Activated naive CD8-positive, alpha-beta T cell treated with anti-CD3 and anti-CD28 coated beads, Interleukin-2, amount 50 U/mL, for 16 hours (primary cell): ENCODE results near the gene GULP1.
"Not testable (repeated sequence)": the region's sequence is repeated elsewhere in the genome, so short reads cannot be mapped to it uniquely, and the experiment has no call there.

Source experiments
- DNase-seq: peaks from one replicate; pipeline ENCODE4 v3.0.0-alpha.2; 2020; ENCODE audit warnings: low read depth, low spot score

Gene GULP1

DNA sequence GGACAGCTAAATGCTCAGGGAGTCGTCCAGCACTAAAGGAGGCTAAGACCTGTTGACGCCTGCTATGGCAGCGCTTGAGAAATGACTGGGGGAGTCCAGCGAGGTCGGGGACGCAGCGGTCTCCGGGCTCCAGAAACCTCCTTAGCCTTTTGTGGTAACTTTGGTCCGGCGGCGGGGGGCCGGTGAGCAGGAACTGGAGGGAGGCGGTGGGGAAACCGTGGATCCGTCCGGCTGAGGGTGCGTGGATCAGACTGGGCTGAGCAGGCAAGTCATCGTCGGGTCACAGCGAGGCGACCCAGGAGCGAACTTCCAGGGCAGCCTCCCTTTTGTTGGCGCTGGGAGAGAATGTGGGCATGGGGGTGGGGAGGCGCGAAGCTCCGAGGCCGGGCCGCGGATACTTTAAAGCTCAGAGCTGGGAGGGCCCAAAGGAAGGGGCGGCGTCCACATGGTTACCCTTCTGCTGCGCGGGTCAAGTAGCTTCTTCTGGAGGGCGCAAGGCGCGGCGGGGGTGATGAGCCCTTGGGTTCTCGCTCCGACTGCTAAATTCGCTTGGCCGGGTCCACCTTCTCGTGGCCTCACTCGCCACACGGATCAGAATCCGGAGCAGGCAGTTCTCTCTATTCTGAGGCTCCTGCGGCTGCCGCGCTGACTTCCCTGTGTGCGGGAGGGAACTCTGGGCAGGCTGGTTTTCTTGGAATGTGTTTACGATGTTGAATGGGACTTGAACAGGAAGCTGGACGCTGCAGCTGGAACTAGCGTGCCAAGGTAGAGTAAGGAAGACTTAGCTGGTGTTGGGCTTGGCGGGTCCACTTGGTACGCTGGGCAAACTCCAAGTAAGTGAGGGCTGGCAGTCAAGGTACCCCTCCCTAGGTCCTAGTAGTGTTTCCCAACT is 920 bp downstream of the GULP1 start:
- DNase-seq = no peak

DNA sequence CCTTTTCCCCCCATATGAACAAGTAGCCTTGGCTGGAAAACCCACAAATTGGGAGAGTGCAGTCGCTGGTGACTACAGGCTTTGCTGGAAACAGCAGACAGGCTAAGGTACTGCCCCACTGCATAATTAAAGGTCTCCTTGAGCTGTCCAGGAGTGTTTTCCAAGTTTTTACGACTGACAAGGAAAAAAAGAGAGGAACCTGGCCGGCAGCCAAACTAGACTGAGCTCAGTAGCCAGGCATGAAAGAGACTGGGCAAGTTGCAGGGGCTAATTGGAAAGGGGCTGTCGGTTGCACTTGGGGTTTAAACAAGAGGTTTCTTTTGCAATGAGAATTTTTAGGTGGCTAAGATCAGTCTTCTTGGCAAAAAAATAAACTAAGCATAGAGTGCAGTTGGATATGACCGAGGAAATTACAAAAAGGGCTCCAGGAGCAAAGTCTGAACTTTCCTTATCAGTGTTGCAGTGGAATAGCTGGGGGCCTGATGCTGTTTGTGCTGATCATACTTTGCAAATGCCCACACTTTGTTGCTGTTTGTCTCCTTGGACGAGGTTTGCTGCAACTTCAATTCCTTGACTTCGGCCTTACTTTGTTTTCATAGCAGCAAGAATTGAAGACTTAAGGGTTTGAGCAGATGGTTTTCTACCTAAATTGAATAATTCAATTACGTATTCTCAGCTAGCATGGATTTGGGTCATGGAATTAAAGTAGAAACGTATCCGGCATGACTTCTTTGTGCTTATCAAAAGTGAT is 2.1 kb downstream of the GULP1 start:
- no peak for DNase-seq

DNA sequence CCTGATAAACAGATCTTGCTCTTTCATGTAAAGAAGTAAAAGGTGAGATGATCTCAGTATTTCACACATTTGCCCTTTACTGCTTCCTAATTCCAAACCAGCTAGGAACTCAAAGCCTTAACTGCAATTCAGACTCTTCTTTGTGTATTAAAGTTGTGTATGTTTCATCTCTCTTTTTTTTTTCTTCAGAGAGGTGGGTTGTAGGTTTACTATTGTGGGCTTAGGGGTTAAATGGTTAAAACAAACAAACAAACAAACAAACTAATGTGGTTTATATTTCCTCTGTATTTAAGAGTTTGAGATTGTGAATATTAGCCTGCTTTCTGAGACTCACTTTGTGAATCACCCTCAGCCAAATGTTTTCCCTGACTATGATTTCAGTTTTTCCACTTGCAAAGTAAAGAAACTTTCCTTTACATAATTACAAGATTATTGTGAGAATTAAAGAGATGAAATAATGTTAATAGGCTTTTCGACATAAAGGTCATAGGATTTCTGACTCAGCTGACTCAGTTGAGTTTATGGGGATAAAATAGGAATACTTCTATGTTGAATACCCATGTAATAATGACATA is 2.8 kb downstream of the GULP1 start:
- DNase-seq = no peak

DNA sequence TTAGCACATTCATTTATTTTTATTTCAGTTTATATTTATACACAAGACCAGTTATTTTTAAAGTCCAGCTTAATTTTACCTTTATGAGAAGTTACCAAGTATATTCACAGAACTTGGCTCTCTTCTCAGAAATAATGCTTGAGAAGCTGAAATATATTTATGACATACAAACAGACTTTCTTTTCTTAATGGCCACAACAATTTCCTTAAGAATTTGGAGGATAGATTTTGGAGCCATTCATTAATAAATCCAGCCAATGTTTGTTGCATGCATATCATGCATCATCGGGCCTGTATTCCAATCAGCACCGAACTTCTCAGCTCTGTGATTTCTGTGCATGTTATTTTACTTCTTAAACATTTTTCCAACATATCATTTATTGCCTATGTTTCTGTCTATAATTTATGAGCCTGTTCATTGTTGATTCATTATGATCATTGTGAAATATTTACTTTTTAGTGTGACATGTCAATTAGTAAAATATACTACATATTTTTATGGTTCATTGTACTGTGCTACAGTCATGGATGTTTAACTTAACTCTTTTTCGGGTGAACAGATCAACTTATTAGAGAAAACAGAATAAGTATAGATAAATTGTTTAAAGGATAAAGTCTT is 3.5 kb downstream of the GULP1 start:
- no peak for DNase-seq

DNA sequence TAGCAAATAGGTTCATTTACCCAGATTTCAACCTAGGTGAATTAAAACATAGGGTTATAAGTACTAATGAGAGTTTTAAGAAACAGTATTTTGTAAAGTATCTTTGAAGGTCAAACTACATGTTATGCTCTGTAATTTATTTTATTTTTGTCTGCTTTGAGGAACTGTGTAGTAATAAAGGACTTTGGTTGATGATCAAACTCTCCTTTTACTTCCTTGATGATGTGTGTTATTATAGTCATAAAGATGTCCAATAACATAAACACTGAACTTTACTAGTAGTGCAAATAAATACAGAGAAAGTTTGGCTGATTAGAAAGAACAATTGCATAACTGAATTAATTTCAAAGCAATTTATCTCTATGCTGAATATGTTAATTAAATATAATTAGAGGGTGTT is 6.3 kb downstream of the GULP1 start:
- DNase-seq = no peak

DNA sequence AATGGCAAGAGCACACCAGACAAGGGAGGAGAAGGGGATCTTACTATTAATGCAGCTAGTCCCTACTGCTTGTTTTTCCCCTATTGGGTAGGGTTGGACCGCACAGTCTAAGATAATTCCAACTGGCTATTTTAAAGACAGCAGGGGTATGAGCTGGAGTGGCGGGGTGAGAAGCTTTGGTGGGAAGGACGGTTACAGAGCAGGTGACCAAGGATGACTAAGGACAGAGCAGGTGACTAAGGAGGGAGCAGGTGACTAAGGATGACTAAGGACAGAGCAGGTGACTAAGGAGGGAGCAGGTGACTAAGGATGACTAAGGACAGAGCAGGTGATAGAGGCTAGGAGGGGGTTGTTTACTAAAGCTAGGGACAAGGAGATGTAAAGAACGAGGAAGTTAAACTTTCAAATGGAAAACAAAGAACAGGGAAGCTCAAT is 7.3 kb downstream of the GULP1 start:
- DNase-seq = not testable (repeated sequence)

DNA sequence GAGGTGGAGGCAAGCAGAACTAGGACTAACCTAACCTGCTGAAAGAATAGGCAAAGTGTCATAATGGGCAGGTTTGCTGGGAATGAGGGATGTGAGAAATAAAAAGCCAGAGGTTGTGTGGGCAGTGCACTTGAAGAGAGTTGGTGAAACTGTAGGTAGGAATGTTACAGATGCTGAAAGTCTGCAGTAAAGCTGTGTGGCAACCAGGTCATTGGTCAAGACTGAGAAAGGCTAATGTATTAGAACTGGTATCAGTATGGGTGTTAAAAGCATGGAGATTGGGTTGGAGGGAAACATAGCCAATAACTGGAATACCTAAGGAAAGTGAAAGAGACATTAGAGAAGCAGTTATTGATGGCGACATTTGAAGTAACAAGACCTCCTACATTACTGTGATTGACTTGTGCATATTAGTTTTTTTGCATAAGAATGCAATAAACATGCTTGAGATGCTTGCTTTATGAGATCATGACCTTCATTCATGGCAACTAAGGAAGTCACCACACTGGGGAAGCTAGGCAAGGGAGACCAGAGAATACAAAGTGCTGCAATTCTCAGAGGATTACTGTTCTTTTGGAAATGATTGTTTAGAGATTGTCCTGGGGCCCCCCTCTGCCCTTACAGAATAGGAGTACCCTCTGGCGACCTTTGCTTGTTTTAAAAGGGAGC is 11.8 kb downstream of the GULP1 start:
- DNase-seq = no peak

DNA sequence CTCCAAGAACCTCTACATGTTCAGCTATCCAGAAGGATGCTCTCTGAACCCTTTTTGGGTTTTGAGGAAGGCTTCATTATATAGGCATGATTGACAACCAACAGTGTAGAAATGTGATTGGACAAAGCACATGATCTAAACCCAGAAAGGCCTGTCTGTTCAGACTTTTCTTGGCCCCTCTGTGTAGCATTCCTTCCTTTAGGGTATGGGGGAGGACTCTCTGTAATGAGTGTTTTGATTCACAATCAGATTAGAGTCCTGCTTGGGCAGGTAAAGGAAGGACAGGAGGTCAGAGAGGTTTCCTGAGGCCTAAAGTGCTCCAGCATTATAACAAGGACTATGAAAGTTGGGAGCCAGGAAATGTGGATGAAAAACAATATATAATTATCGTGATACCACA is 13.6 kb downstream of the GULP1 start:
- DNase-seq = no peak

DNA sequence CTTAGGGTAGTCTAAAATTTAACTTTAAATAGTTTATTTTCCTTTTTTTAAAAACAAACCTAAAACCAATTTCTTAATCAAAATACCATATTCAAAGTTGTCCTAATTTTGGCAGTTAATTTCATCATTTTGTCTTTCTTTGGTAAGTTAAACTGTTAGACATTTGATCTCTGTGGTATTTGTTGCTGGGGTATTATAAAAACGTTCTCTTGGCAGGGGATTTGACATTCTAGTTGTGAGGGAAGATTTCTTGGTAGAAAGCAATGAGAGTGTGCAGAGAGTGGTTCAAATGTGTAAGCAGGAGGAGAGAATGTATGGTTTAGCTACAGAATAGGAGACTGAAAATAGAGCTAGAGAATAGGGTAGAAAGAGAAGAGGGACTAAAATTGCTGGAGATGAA is 14.6 kb downstream of the GULP1 start:
- no peak for DNase-seq

DNA sequence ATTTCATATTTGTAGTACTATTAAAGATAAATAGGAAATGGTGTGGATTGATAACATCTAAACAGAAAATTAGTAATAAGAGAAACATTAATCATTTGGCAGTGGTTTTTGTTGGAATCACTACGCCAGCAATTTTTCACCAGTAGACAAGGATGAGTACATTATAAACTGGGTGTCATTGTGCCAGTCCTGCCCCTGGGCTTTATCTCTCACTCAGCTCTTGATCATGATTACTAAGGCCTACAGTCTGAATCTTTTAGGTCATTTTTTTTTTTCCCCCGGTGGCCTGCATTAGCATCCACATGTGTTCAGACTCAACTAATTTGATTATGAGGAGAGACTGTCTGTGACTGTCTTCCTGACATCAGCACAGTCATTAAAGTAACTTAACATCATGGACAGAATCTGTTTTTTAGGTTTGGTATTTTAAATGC is 16.2 kb downstream of the GULP1 start:
- no peak for DNase-seq

DNA sequence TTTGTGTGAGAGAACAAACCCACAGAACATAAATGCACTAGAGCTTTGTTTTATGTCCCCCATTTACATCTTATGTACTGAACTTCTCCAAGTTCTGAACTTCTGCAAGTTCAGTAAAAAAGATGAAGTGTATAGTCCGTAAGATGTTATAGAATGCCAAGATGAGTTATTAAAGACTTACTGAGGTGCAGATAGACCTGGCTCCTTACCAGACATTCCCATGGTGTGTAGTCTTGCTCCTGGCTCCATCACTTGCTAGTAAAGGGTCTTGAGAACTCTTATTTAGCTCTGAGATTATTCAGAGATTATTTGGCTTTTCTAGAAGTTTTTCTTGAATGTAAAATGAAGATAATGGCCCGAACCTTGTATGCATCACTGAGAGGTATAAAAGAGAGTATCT is 16.8 kb downstream of the GULP1 start:
- no peak for DNase-seq

DNA sequence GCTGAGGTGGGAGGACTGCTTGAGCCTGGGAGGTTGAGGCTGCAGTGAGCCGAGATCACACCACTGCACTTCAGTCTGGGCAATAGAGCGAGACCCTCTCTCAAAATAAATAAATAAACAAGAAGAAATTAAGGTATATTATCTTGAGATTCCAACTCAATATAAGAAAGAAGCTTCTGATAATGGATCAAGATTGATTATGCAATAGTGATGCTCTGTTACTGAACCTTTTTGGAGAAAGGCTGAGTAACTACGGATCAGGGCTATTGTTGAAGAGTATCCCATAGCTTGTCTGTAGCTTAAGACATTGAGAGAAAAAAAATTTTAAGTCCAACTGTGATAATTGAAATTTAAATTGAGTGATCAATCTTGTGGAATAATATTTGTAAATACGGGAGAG is 17.7 kb downstream of the GULP1 start:
- DNase-seq = no peak

DNA sequence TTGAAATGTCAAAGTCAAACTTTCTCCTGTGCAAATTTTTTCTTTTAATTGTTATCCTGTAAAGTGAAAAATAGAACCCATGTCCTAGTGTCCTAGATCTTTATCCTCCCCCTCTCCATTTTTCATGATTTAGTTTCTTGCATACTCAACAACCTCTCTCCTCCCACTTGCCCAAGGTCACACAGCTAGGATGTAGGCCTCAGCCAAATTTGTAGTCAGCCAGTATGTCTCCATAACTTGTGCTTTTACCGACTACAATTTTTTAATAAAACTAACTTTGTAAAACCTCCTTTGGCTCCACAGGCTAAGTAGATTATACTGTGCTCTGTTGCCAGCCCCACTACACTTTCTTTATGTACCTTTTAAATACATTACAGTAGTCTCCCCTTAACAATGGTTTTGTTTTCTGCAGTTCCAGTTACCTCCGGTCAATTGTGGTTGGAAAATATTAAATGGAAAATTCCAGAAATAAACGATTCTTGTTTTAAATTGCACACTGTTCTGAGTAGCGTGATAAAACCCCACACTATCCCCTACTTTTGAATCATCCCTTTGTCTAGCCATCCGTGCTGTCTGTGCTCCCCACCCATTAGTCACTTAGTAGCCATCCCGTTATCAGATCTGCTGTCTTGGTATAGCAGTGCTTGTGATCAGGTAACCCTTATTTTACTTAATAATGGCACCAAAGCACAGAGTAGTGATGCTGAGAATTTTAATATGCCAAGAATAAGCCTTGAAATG is 22.8 kb downstream of the GULP1 start:
- DNase-seq = no peak

DNA sequence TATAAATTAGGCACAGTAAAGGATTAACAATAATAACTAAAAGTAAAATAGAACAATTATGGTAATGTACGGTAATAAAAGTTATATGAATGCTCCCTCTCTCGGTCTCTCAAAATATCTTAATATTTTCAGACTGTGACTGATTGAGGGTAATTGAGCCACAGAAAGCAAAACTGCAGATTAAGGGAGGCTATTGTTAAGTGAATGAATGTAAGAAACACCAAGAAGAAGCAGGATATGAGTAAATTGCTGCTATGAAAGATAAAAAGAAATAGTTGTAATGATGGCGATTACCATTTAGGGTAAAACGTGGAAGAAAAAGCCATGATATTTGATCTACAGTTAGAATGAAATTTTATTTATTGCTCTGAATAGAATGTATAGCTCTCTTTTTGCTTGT is 24.1 kb downstream of the GULP1 start:
- no peak for DNase-seq

DNA sequence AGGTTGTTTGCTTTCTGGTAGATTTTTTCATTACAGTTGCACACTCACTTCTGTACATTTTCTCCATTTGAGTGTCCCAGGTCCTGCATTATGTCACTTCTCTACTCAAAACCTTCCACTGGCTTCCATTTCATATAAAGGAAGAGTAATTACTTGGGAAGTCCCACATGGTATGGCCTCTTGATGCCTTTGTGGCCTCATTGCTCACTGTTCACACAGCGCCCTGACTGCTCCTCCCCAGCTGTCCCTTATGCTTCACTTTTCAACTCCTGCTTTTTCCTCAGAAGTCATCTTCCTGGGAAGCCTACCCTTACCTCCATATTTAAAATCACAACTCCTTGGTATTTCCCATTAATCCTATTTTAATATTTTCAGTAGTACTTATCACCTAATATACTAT is 24.7 kb downstream of the GULP1 start:
- DNase-seq = no peak

DNA sequence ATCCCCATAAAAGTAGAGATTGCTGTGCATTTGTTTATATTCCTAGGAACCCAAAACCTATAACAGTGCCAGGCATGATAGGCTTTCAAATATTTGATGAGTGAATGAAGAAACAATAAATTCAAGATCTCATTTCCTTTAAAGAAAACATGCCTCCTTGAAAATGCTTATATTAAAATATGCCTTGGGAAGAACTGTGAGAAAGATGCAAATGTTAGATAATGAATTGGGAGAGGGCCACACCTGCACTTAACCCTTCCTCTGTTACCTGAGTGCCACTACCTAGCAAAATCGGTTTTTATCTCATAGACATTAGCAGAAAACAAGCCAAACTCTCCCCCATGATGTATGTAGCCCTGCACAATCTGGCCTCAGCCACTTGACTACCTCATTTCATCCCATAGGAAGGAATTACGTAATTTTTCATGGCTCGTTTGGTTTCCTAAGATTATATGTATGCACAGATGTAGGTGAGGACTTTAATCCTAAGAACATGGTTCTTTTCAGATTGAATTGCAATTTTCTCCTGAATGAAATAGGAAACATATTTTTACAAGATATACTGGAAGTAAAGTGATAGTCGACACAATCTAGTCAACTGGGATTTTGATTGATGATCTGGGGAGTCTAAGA is 25.2 kb downstream of the GULP1 start:
- DNase-seq = no peak

DNA sequence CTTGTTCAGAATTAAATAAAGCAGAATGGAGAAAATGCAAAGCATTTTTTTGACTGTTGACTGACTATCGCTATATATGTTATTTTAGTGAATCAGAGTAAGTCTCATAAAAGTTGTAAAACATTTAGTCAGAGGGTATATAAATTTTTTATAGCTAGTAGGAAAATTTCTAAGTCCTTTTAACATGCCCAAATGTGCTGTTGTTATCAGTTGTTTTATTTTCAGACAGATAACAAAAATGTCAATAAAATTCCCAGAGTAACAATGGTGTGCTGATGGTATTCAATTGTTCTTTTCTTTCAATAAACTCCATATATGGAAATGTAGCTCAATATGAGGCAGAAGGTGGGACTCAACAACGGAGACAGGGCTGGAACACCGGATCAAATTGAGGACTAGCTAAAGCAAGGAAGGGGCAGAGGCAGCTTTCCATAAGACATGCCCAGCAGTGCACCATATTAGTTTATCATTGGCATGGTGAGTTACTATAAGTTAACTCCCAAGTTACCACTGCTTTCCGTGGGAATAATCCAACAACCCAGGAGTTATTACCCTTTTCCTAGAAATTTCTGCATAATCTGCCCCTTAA is 26.6 kb downstream of the GULP1 start:
- no peak for DNase-seq

DNA sequence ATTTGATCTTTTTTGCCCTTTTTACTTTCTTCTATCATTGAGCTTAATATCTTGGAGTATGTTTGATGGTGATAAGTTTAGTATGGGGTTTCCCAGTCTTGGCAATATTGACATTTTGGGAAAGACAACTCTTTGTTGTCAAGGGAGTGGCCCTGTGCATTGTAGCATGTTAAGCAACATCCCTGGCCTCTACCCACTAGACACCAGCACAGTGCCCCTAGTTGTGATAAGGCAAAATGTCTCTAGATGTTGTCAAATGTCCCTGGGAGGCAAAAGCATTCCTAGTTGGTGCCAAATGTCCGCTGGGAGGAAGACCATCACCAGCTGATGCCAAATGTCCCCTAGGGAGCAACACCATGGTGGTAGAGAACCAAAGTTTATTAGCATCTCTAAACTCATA is 28.2 kb downstream of the GULP1 start:
- DNase-seq = no peak

DNA sequence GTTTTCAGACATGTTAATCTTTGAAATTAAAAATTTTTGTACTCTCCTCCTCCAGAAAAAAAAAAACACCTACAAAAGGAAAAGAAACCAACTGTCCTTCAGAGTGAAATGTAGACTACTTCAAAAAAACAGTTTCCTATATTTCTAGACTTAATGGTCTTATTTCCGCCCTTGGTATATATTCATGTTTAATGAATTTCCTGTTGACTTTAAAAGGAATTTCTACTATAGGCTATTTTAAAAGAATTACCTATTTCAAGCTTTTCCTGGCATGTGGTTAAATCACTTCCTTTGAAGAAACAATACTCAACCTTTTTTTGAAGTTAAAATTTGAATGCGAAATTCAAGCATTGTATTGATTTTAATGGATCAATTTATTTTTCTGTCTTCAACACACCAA is 29.2 kb downstream of the GULP1 start:
- DNase-seq = no peak
